A549 (cell line): ENCODE results near the gene CYP4F22. TPM values are rescaled to one million over a fixed set of nuclear protein-coding genes. Genes with fewer than 3 reads are reported as not detected.
"Not testable (repeated sequence)": the region's sequence is repeated elsewhere in the genome, so short reads cannot be mapped to it uniquely, and the experiment has no call there.

Source experiments
- ATAC-seq, 2 experiments: fragments of 200-7000 bp in 1 of 2; fragments of >200 bp in 1 of 2; cut with Nextera tagmentation in 1 of 2; cut with Tn5 transposase in 1 of 2; 3 replicates each; pipeline versions ENCODE4 v1.8.0 to v1.9.1; 2018 to 2020; ENCODE audit warnings: mild to moderate bottlenecking in 1 of 2, moderate library complexity in 1 of 2
- CTCF ChIA-PET: fragments of 300-600 bp; sonication (Branson Sonifier 250); formaldehyde crosslinking; extraction: SDS; loops from one replicate; lab custom pipeline; 2021; ENCODE audit warnings: antibody characterized with exemption, inconsistent platforms; lab: Yijun Ruan, JAX
- POLR2A ChIA-PET: fragments of 350-600 bp; formaldehyde crosslinking; extraction: SDS; loops from one replicate; lab custom pipeline; 2021; ENCODE audit warnings: antibody characterized with exemption, inconsistent platforms; lab: Yijun Ruan, JAX
- DNase-seq, 2 experiments: peaks; one replicate each; pipeline versions ENCODE4 v3.0.0 to v3.0.0-alpha.2; 2011 to 2016; ENCODE audit warnings: low read depth in 1 of 2, low spot score in 1 of 2
- FAIRE-seq: peaks from 2 replicates; lab custom pipeline; 2011; peaks lifted over from hg19 to GRCh38; lab: Jason Lieb, UNC
- H3K27ac ChIP-seq, 2 experiments: fragments of >200 bp; sonication (Bioruptor Twin); formaldehyde crosslinking; 3 replicates each; pipeline ENCODE4 v1.5.1; 2016 to 2017
- H3K4me1 ChIP-seq: fragments of >200 bp; sonication (Bioruptor Twin); formaldehyde crosslinking; 3 replicates; pipeline ENCODE4 v1.6.1; 2016
- H3K4me2 ChIP-seq: fragments of >200 bp; sonication (Bioruptor Twin); formaldehyde crosslinking; 3 replicates; pipeline ENCODE4 v1.6.1; 2016
- H3K4me3 ChIP-seq: fragments of >200 bp; sonication (Bioruptor Twin); formaldehyde crosslinking; 3 replicates; pipeline ENCODE4 v1.5.1; 2016
- H3K9me3 ChIP-seq: fragments of >200 bp; sonication (Bioruptor Twin); formaldehyde crosslinking; 3 replicates; pipeline ENCODE4 v1.6.1; 2016
- BHLHE40 ChIP-seq: IDR thresholded peaks from 2 replicates; pipeline ENCODE4 v1.6.1; 2012; ENCODE audit warnings: low read depth, low read length, inconsistent platforms
- CBX8 ChIP-seq: fragments of 200-600 bp; sonication (generic); IDR thresholded peaks from 2 replicates; pipeline ENCODE4 v1.6.1; 2016
- CHD4 ChIP-seq: fragments of 200-600 bp; sonication (generic); IDR thresholded peaks from 2 replicates; pipeline ENCODE4 v1.6.1; 2016; ENCODE audit warnings: antibody characterized with exemption, mild to moderate bottlenecking, borderline replicate concordance
- ESRRA ChIP-seq: fragments of 150-350 bp; IDR thresholded peaks from 2 replicates; pipeline ENCODE4 v1.6.1; 2014; ENCODE audit warnings: mild to moderate bottlenecking, low read length, borderline replicate concordance
- GATA3 ChIP-seq: IDR thresholded peaks from 2 replicates; pipeline ENCODE4 v1.6.1; 2012; ENCODE audit warnings: borderline replicate concordance
- HDAC2 ChIP-seq: fragments of 200-600 bp; sonication (generic); IDR thresholded peaks from 2 replicates; pipeline ENCODE4 v1.6.1; 2016
- HEYL ChIP-seq: fragments of 250-450 bp; sonication (Bioruptor Pico); IDR thresholded peaks from 2 replicates; pipeline ENCODE4 v1.8.0; 2021; ENCODE audit warnings: mild to moderate bottlenecking, moderate library complexity
- JUN ChIP-seq, 2 experiments: fragments of >200 bp; sonication (Bioruptor Twin); formaldehyde crosslinking; IDR thresholded peaks; 2 replicates in 1 of 2; 3 replicates in 1 of 2; pipeline ENCODE4 v1.6.1; 2016 to 2017
- JUNB ChIP-seq: fragments of >200 bp; sonication (Bioruptor Twin); formaldehyde crosslinking; IDR thresholded peaks from 2 replicates; pipeline ENCODE4 v1.6.1; 2016
- MAX ChIP-seq: IDR thresholded peaks from 2 replicates; pipeline ENCODE4 v1.6.1; 2012
- MAZ ChIP-seq: fragments of 150-350 bp; IDR thresholded peaks from 2 replicates; pipeline ENCODE4 v1.6.1; 2014; ENCODE audit warnings: antibody characterized with exemption, low read depth, low read length, borderline replicate concordance
- NR3C1 ChIP-seq: fragments of >200 bp; sonication (Bioruptor Twin); formaldehyde crosslinking; IDR thresholded peaks from 3 replicates; pipeline ENCODE4 v1.6.1; 2017
- PBX3 ChIP-seq: IDR thresholded peaks from 2 replicates; pipeline ENCODE4 v1.6.1; 2012
- PHF8 ChIP-seq: fragments of 200-600 bp; sonication (generic); IDR thresholded peaks from 2 replicates; pipeline ENCODE4 v1.6.1; 2016; ENCODE audit warnings: low read depth, mild to moderate bottlenecking, antibody characterized with exemption, moderate library complexity, borderline replicate concordance
- POLR2AphosphoS2 ChIP-seq: conservative IDR thresholded peaks from 2 replicates; pipeline ENCODE4 v1.6.1; 2012; ENCODE audit warnings: low read length, improper control_type of control experiment, inconsistent platforms
- RCOR1 ChIP-seq: fragments of 150-350 bp; IDR thresholded peaks from 2 replicates; pipeline ENCODE4 v1.6.1; 2014; ENCODE audit warnings: antibody characterized with exemption, low read length, low read depth
- RFX5 ChIP-seq: fragments of 450-650 bp; IDR thresholded peaks from 2 replicates; pipeline ENCODE4 v1.7.1; 2014; ENCODE audit warnings: antibody characterized with exemption, mild to moderate bottlenecking, moderate library complexity
- RNF2 ChIP-seq: fragments of 200-600 bp; sonication (generic); IDR thresholded peaks from 2 replicates; pipeline ENCODE4 v1.6.1; 2016; ENCODE audit warnings: low read depth, mild to moderate bottlenecking, antibody characterized with exemption, moderate library complexity, borderline replicate concordance
- SREBF2 ChIP-seq: fragments of 450-650 bp; IDR thresholded peaks from 2 replicates; pipeline ENCODE4 v1.6.1; 2014; ENCODE audit warnings: mild to moderate bottlenecking, moderate library complexity
- TFCP2L1 ChIP-seq: fragments of 250-450 bp; sonication (Bioruptor Pico); IDR thresholded peaks from 2 replicates; pipeline ENCODE4 v1.5.0; 2021; ENCODE audit warnings: mild to moderate bottlenecking
- ZFP36 ChIP-seq: fragments of 450-650 bp; IDR thresholded peaks from 2 replicates; pipeline ENCODE4 v1.6.1; 2014; ENCODE audit warnings: borderline replicate concordance; ENCODE audit not compliant: partially characterized antibody
- ZSCAN20 ChIP-seq: fragments of 250-450 bp; sonication (Bioruptor Pico); IDR thresholded peaks from 2 replicates; pipeline ENCODE4 v1.8.0; 2022; ENCODE audit warnings: mild to moderate bottlenecking, moderate library complexity
- WGBS: methylation state at CpG from one replicate; pipeline ENCODE4 v1.1.6; 2017; ENCODE audit errors: missing lambda C conversion rate; 5-methylcytosine and 5-hydroxymethylcytosine counted together
- polyA plus RNA-seq, 4 experiments: library from polyadenylated mRNA; depleted of rRNA in 3 of 4; stranded (reverse); fragments of >200 nt; fragmentation: RNase III in 1 of 4; extraction: RNeasy Plus Mini Kit Qiagen cat#74134 plus additional on column Dnase treatment in 1 of 4; gene quantifications; 2 replicates in 3 of 4; 3 replicates in 1 of 4; pipeline ENCODE4 v1.2.3, GENCODE V29; 2011 to 2017
- TF ChIP-seq, protein P1 (sequence below): fragments of 200-600 bp; sonication (generic); IDR thresholded peaks from 2 replicates; pipeline ENCODE4 v1.6.1; 2016; ENCODE audit warnings: antibody characterized with exemption, mild to moderate bottlenecking, moderate library complexity

CYP4F22 gene
- polyA plus RNA-seq, 2 of the 4 experiments (the other 2 are of a cell fraction) = 0.05 TPM; not detected in 1

- ChIA-PET CTCF (no interaction called here), POLR2A (no interaction called here)
- no peak overlapping the region for H3K4me2 ChIP-seq
- DNase-seq = peak in 1 of 2 experiments; percentile 38
- ATAC-seq = peak in 1 of 2 experiments; percentile 47; a peak in 1 of 6 replicates
- H3K4me3 ChIP-seq = no peak overlapping the region
- WGBS = 29% methylated on average over 8 of the region's 8 CpGs
- TF ChIP-seq JUNB (no peak), TFCP2L1 (CRISPR knock-in tag) (no peak), PHF8 (no peak), POLR2AphosphoS2 (no peak), PBX3 (no peak), ZFP36 (no peak), RCOR1 (no peak), ZSCAN20 (CRISPR knock-in tag) (no peak), RNF2 (no peak), HEYL (CRISPR knock-in tag) (no peak), CBX8 (no peak), RFX5 (no peak), MAX (no peak), CHD4 (no peak), GATA3 (no peak), JUN (IDR thresholded peaks at IDR 0.05) (no peak), NR3C1 (no peak)
- TF ChIP-seq, protein P1, sequence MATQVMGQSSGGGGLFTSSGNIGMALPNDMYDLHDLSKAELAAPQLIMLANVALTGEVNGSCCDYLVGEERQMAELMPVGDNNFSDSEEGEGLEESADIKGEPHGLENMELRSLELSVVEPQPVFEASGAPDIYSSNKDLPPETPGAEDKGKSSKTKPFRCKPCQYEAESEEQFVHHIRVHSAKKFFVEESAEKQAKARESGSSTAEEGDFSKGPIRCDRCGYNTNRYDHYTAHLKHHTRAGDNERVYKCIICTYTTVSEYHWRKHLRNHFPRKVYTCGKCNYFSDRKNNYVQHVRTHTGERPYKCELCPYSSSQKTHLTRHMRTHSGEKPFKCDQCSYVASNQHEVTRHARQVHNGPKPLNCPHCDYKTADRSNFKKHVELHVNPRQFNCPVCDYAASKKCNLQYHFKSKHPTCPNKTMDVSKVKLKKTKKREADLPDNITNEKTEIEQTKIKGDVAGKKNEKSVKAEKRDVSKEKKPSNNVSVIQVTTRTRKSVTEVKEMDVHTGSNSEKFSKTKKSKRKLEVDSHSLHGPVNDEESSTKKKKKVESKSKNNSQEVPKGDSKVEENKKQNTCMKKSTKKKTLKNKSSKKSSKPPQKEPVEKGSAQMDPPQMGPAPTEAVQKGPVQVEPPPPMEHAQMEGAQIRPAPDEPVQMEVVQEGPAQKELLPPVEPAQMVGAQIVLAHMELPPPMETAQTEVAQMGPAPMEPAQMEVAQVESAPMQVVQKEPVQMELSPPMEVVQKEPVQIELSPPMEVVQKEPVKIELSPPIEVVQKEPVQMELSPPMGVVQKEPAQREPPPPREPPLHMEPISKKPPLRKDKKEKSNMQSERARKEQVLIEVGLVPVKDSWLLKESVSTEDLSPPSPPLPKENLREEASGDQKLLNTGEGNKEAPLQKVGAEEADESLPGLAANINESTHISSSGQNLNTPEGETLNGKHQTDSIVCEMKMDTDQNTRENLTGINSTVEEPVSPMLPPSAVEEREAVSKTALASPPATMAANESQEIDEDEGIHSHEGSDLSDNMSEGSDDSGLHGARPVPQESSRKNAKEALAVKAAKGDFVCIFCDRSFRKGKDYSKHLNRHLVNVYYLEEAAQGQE = no peak
- TF ChIP-seq, all 56 proteins: peak for 0
- no peak overlapping the region for H3K27ac ChIP-seq
- FAIRE-seq = no peak
- no peaks in the 10 kb centered on the region for H3K4me1 ChIP-seq
- 0 out of 3 replicates have a peak, but pooled peaks cover 3% of the 10 kb centered on the region for H3K9me3 ChIP-seq
Observed at GRCh38 chr19:15529774-15530372, 21.5 kb downstream of the CYP4F22 start.

DNA sequence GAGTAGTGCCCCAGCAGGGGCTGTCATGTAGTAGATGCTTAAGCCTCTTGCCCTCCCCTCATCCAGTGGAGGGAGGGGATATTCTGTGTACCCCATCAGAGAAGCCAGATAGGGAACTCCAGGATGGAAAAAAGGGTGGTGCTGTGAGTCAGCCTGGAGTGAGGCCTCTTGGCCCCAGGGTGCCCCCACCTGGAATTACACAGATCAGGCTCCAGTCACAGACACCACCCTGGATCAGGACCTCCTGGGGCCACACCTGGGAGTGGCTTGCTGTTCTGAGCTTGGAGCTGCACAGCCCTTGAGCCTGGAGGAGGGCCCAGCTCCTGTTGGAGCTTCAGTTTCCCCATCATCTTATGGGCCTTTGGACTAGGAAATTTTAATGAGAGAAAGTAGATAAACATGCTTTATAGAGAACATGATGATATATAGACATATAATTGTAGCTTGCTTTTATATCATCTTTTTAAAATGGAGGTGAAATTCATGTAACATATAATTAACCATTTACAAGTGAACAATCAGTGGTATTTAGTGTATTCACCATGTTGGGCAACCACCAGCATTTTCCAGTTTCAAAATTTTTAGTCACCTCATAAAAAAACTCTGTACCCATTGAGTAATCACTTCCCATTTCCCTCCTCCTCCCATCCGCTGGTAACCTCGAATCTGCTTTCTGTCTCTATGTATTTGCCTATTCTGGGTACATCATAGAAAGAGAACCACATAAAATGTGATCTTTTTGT, 24.6 kb downstream of the CYP4F22 start:
- H3K4me1 ChIP-seq = no peaks in the 10 kb centered on the region
- FAIRE-seq (no peak), ATAC-seq (peak; percentile 25 to 66; a peak in 2 of 6 replicates), DNase-seq (no peak)
- TF ChIP-seq SREBF2 (no peak), HDAC2 (no peak), BHLHE40 (no peak), NR3C1 (no peak), HEYL (CRISPR knock-in tag) (no peak), ESRRA (no peak), MAZ (no peak)
- ChIA-PET CTCF (interaction anchor here (0.6 to 0.7 kb wide), 2 partner anchors 9 to 51 kb away, joined by 3 to 4 read pairs; no protein-coding TSS in a partner anchor), POLR2A (interaction anchor here (0.5 kb wide), 1 partner anchor 15 kb away, joined by 3 read pairs; no protein-coding TSS in a partner anchor)
- H3K27ac ChIP-seq = no peak overlapping the region
- H3K4me2 ChIP-seq = no peak overlapping the region
- 0 out of 3 replicates have a peak, but pooled peaks cover 3% of the 10 kb centered on the region for H3K9me3 ChIP-seq
- no peak overlapping the region for H3K4me3 ChIP-seq
- WGBS = 6% methylated on average over 2 of the region's 2 CpGs

GRCh38 chr19:15533522-15533830, 25.2 kb downstream of the CYP4F22 start:
- ATAC-seq, H3K9me3 ChIP-seq, H3K4me1 ChIP-seq, FAIRE-seq, H3K27ac ChIP-seq, DNase-seq, H3K4me3 ChIP-seq, H3K4me2 ChIP-seq: not testable (repeated sequence)
- WGBS = 8% methylated on average over 4 of the region's 4 CpGs
- ChIA-PET CTCF (interaction anchor here (0.7 kb wide), 1 partner anchor 52 kb away, joined by 4 read pairs; no protein-coding TSS in a partner anchor), POLR2A (interaction anchor here (0.5 kb wide), 1 partner anchor 15 kb away, joined by 3 read pairs; no protein-coding TSS in a partner anchor)
